Measurements from ENCODE around the gene USP3.
"Not testable (repeated sequence)": the region's sequence is repeated elsewhere in the genome, so short reads cannot be mapped to it uniquely, and the experiment has no call there.

Gene USP3

DNA sequence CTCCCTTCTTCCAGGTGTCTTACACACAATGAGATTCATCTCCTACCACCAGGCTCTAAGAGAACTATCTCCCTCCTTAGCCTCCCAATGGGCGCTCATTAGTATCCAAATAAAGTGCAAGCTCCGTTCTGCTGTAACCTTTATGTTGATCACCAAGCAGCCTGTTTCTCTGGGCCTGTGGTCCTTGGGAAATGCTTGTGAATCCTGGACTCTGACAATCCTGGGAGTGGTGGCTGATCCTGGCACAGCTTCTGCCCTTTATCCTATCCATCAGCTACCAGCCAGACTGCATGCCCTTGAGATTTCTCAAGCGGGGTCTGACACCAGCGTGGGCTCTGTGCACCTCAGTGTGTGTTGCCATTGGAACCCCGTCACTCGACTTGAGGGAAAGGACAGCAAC is 26.1 kb upstream of the USP3 start:
- no peak for DNase-seq

DNA sequence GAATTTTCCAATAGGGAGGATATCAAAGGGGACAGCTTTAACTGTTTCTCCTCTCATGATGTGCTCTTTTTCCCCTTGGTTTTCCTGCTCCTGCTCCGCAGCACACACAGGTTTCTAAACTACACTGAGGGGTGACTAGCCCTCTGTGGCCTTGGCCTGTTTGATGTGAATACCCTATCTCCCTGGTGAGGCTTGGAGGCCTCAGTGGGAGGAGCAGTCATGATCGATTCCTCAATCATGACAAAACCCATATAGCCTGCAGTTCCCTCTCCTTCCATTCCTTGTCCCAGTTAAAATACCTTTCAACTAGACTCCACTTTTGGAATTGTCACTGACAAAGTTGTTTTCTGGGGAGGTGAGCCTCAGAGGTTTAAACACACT is 24.0 kb upstream of the USP3 start:
- peak; percentile 18 for DNase-seq

DNA sequence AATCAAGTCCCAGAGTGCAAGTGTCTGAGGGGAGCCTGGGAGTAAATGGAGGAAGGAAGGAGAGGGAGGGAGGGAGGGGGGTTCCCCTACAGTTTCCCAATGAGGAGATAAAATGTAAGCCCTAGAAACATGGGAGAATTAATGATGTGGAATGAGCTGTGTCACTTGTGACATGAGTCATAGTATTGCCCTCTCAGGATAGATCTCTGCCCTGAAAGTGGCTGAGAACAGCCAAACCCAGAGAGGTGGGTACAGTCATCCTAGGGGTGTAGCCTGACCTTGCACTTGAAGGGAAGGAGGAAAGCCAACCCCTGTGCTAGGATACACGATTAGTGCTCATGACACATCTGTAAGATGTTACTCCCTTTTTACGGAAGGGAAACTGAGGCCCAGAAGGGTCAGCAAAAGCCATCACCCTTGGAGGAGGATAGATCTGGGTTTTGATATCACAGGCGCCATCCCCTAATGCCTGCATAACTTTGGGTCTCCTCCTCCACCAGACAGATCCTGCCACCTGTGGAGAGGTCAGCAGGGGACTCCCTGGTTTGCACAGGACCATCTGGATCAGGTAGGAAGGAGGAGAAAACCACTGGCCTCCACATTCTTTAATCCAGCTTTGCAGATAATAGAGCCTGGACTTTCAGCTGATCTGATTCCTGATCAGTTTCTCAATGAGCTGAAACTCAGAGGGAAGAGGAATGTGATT is 23.1 kb upstream of the USP3 start:
- DNase-seq, result no peak

DNA sequence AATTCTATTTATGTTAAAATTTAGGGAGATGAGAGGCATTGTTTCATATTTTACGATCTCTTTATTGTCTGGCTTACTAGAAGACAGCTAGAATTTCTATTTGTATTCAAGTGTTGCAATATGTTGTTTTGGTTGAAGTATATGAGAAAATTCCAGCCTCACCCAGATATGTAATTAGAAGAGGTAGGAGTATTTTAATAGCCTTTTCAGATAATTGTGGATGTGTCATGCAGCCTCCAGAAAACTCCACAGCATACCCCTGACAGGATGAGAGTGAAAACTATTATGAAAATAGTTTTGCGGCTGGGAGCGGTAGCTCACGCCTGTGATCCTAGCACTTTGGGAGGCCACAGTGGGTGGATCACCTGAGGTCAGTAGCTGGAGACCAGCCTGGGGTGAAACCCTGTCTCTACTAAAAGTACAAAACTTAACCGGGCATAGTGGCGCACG is 21.5 kb upstream of the USP3 start:
- DNase-seq, result no peak

GRCh38 chr15:63483521-63484371 is 20.6 kb upstream of the USP3 start:
- DNase-seq, result peak; percentile 16

- peak; percentile 4 for DNase-seq
Measured at GRCh38 chr15:63484433-63485186, 19.8 kb upstream of the USP3 start.

GRCh38 chr15:63487076-63487757 is 17.2 kb upstream of the USP3 start:
- peak; percentile 96 for DNase-seq

- not testable (repeated sequence) for DNase-seq
Measured at GRCh38 chr15:63487758-63488397, 16.5 kb upstream of the USP3 start.

DNA sequence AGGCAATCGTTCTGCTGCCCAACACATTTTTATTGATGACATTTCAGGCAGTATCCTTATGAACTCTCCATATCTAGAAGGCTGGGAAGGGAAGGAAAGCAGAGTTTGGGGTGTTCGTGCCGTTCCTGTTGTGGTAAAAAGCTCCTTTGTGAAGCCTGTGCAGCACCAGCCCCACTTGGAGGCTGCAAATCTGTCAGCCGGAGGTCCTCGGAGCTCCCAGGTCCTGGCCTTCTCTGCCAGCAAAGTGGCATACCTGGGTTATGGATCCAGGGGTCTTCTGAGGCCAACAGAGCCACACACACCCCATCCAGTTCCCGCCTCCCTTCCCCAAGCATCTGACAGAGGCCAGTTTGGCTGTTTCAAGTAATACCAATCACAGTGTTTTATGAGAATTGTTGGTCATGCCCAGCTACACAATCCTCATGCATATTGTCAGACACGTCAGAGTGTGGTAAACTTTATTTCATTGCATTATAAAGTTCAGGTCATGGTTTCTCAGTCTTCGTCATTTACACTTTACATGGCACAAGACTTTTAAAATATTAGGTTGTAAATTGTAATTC is 15.9 kb upstream of the USP3 start:
- DNase-seq, result no peak

DNA sequence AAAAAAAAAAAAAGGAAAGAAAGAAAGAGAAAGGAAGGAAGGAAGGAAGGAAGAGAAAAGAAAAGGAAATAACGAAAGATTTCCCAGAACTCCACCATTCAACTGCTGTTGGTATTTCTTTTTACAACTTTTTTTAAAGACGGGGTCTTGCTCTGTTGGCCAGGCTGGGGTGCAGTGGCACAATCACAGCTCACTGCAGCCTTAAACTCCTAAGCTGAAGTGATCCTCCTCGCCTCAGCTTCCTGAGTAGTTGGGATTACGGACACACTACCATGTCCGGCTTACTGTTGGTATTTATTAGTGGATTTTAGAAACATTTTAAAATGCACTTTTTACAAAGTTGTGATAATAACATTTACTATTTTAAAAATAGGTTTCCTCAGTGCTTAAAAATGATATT is 15.0 kb upstream of the USP3 start:
- DNase-seq, result no peak

GRCh38 chr15:63490345-63491034 is 13.9 kb upstream of the USP3 start:
- no peak for DNase-seq

GRCh38 chr15:63491116-63491827 is 13.1 kb upstream of the USP3 start:
- no peak for DNase-seq

DNA sequence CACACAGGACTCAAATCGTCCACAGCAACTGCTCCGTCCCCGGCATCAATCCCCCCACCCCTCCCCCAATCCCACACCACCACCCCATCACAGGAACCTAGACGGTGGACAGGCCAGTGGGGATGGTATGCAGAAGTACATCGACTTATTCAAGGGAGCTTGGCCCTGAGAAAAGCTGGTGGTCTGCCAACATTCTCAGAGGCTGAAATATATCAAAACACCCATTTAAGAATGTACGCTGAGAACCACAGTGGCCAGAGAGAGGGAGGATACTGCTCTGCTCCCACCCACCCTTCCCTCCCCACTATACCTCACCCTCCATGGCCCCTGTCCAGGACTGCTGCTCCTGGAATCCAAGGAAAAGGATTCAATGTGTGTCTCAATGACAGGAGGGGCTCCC is 12.4 kb upstream of the USP3 start:
- DNase-seq, result no peak

DNA sequence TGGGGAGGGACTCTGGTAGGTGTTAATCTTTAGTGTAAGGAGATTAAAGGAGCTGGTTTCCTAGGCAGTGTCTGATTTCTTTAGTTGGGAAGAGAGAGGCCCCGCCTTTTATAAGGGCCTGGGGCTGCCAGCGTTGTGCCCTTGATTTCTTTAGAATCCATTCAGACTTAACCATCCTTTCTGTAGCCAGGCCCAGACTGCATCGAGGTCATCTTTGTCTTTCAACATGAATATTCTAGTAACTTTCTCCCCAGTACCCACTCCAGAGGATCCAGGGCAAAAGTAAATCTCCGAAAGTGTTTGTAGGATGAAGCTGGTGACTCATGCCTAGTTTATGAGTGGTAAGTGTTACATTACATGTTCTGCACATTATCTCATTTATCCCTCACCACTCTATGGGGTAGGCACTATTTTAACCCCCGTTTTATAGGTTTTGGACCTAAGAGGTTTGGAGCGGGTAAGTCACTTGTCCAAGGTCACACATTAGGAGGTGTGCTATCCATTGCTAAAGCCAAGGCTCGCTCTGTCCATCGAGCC is 11.8 kb upstream of the USP3 start:
- DNase-seq, result no peak

DNA sequence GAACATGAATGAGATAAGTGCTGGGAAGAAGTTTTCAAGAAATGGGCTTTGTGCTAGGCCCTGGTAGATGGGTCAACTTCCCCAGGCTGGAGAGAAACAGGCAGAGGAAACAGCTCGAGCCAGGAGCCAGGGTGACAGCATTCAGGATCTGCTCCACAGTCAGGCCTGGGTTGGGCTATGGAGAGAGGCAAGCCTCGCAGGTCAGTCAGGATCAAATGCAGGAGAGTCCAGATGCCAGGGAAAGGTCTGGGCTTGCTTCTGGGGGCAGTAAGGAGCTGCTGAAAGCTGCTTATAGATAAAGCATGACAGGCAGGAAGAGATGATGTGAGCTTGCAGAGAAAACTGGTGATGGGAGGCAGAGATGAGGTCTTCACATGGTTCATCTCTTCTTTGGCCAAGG is 11.0 kb upstream of the USP3 start:
- DNase-seq, result no peak

- no peak for DNase-seq
Measured at GRCh38 chr15:63494408-63494807, 10.0 kb upstream of the USP3 start.

GRCh38 chr15:63495343-63495742 is 9.1 kb upstream of the USP3 start:
- no peak for DNase-seq

DNA sequence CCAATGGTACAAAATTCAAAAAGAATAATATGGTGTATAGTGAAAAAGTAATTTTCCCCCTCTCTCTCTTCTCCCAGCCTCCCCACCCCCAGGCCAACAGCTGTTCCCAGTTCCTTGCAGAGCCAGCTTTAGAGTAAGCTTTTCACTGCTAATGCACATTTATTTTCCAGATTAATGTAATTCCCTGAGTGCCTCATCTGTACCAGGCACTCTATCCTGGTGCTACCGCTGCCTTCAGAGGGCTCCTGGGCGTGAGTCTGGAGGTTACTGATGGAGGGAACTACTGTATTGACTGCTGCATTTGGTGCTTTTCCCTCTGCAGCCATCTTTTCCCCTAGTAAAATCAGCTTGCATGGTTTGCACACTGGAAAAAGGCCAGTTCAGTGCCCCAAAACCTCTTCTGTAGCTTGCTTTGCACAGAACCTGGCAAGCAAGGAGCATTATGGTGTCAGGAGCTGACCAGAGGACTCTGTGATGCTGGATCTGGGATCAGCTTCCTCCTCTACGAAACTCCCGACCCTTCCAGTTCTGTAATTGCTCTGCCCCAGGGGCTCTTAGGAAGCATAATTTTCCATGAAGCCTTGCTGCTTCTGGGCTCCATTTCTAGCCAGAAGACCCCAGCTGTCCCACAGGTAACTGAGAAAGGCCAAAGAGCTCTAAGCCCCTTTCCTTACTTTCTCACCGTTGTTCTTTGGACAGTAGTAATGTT is 8.5 kb upstream of the USP3 start:
- no peak for DNase-seq

DNA sequence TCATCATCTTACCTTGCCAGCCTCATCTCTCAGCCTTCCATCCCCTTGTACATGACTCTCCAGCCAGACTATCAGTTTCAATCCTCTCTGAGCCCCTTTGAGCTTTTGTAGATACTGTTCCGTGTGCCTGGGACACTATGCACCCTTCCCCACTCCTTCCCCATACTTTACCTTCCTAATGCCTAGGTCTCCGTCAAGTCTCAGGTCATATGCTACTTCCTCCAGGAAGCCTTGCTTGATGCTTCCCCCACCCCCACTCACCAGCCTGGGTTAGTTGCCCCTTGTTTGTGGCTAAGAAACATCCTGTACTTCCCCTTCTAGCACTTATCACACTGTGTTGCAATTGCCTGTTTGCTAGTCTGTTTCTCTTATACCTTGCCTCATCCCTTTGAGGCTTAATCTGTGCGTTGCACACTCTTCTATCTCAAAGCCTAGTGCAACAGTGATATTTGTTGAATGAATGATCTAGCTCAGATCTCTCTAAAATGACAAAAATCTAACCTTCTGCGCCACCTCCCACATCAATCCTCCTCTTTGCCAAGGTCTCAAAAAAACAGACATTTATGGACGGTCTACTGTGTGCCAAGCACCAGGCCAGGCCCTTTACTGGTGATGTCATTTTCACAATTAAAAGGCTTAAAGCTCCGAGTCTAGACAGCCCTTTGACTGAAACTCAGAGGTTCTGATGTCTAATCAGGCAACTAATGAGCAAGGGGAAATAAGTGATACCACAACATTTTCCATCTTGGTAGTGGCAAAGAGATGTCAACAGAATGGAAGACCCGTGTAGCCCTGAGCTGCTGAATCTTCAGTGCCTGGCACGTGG is 6.5 kb upstream of the USP3 start:
- peak; percentile 73 for DNase-seq
